T-cell (primary cell): ENCODE data around the gene NDRG2. TPM values are rescaled to one million over a fixed set of nuclear protein-coding genes. Genes with fewer than 3 reads are reported as not detected.

Experiments used
- ATAC-seq, 4 experiments: fragments of 200-7000 bp in 3 of 4; fragments of 150-1000 bp in 1 of 4; cut with Tn5 transposase; replicated peaks in 1 of 4; 1 replicate in 3 of 4; 2 replicates in 1 of 4; pipeline ENCODE4 v1.10.0; 2021; ENCODE audit warnings: moderate library complexity in 3 of 4, mild to moderate bottlenecking in 2 of 4, moderate number of reproducible peaks in 1 of 4
- CTCF ChIA-PET, 2 donors: fragments of 300-600 bp; sonication (Branson Sonifier 250); formaldehyde crosslinking; loops; one replicate each; lab custom pipeline; 2022; ENCODE audit warnings: antibody characterized with exemption in 2 of 2; lab: Charles Lee
- POLR2A ChIA-PET, 2 donors: fragments of 300-600 bp; sonication (Branson Sonifier 250); formaldehyde crosslinking; loops; one replicate each; lab custom pipeline; 2022; ENCODE audit warnings: antibody characterized with exemption in 2 of 2; lab: Charles Lee
- DNase-seq, 35 experiments: peaks; one replicate each; pipeline versions ENCODE4 v3.0.0 to v3.0.0-alpha.2; 2013 to 2023
- H3K27ac ChIP-seq: one replicate; pipeline ENCODE4 v1.5.1; 2013; ENCODE audit warnings: low read length
- H3K27me3 ChIP-seq, 2 experiments: replicated peaks in 1 of 2; 1 replicate in 1 of 2; 2 replicates in 1 of 2; pipeline versions ENCODE4 v1.6.1 to v1.7.0; 2013; ENCODE audit warnings: low read length in 1 of 2, mixed read lengths in 1 of 2; ENCODE audit not compliant: control insufficient read depth in 2 of 2, insufficient read depth in 2 of 2; ENCODE audit errors: extremely low read depth in 1 of 2
- H3K36me3 ChIP-seq, 2 donors: 1 replicate in 1 of 2; 2 replicates in 1 of 2; pipeline versions ENCODE4 v1.6.1 to v1.7.0; 2013; ENCODE audit warnings: low read length in 1 of 2; ENCODE audit not compliant: control insufficient read depth in 2 of 2, insufficient read depth in 1 of 2; ENCODE audit errors: extremely low read depth in 1 of 2
- H3K4me1 ChIP-seq, 2 experiments: 1 replicate in 1 of 2; 2 replicates in 1 of 2; pipeline versions ENCODE4 v1.6.1 to v1.7.0; 2013; ENCODE audit warnings: low read length in 2 of 2, mixed read lengths in 1 of 2; ENCODE audit not compliant: insufficient read depth in 2 of 2, control insufficient read depth in 1 of 2; ENCODE audit errors: extremely low read depth in 1 of 2
- H3K4me3 ChIP-seq, 2 donors: 1 replicate in 1 of 2; 2 replicates in 1 of 2; pipeline versions ENCODE4 v1.5.1 to v1.7.0; 2013; ENCODE audit warnings: mild to moderate bottlenecking in 2 of 2, low read length in 1 of 2, moderate library complexity in 1 of 2; ENCODE audit not compliant: control insufficient read depth in 1 of 2; ENCODE audit errors: extremely low read depth in 1 of 2
- H3K9me3 ChIP-seq: 2 replicates; pipeline ENCODE4 v1.7.0; 2013
- H3K27ac Mint-ChIP-seq, 2 donors: one replicate each; pipeline ENCODE4 v1.8.0; 2020 to 2021; ENCODE audit warnings: mild to moderate bottlenecking in 2 of 2, mixed read lengths in 2 of 2
- H3K27me3 Mint-ChIP-seq, 2 donors: one replicate each; pipeline ENCODE4 v1.8.0; 2021 to 2022; ENCODE audit warnings: mixed read lengths in 2 of 2
- H3K36me3 Mint-ChIP-seq: one replicate; pipeline ENCODE4 v1.8.0; 2021; ENCODE audit warnings: mixed read lengths
- H3K4me1 Mint-ChIP-seq, 3 donors: one replicate each; pipeline ENCODE4 v1.8.0; 2020 to 2022; ENCODE audit warnings: mixed read lengths in 3 of 3, mild to moderate bottlenecking in 1 of 3
- H3K4me3 Mint-ChIP-seq, 3 donors: one replicate each; pipeline ENCODE4 v1.8.0; 2020 to 2022; ENCODE audit warnings: mild to moderate bottlenecking in 3 of 3, mixed read lengths in 3 of 3, moderate library complexity in 3 of 3
- H3K9me3 Mint-ChIP-seq, 3 donors: one replicate each; pipeline ENCODE4 v1.8.0; 2020 to 2022; ENCODE audit warnings: mixed read lengths in 3 of 3
- WGBS: methylation state at CpG from one replicate; pipeline ENCODE4 v1.1.5; 2013; ENCODE audit warnings: missing lambda C conversion rate; ENCODE audit not compliant: insufficient coverage; 5-methylcytosine and 5-hydroxymethylcytosine counted together
- total RNA-seq, 35 experiments: library from RNA in 6 of 35; stranded (reverse) in 6 of 35; fragments of 120-200 nt in 1 of 35; gene quantifications; one replicate each; pipeline versions ENCODE4 v1.2.1 to v1.2.4 and lab custom pipeline; 2013 to 2026

Gene NDRG2
- total RNA-seq, 5 donors from 2014 or later (not counting 1 experiment from before 2014, with no cell fraction given): 26.1 to 28.2 (median 27.1) TPM

DNA sequence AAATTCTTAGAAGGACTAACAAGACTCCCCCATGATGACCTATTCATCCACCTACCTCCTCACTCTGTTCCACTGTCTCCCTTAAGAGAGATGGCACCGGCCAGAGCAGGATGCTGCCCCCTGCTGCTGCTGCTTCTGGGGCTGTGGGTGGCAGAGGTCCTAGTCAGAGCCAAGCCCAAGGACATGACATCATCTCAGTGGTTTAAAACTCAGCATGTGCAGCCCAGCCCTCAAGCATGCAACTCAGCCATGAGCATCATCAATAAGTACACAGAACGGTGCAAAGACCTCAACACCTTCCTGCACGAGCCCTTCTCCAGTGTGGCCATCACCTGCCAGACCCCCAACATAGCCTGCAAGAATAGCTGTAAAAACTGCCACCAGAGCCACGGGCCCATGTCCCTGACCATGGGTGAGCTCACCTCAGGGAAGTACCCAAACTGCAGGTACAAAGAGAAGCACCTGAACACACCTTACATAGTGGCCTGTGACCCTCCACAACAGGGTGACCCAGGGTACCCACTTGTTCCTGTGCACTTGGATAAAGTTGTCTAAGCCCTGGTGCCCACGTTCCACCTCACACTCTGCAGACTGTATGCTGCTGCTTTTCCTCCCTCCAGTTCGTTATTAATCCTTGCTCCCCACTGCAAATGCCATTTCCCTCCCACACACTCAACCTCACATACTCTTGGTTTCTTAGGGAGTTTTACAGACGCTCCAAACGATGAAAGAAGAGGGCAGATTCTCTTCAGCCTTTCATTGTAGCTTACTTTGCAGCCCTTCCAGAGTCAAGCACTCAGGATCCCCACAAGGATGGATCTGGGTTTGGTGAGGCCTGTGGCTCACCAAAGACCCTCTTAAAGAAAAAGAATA, 33.2 kb upstream of the NDRG2 start, which contains the start of gene RNASE8:
TSS of gene RNASE8 (plus strand) at position 20 of the 873 bp plus-strand sequence. CDS start at position 91, 71 bp downstream.
- peak in 1 of 35 experiments; percentile 9 for DNase-seq
- Mint-ChIP-seq H3K4me3 (no peak within 1 kb of the TSS), H3K9me3 (no peaks in the 10 kb centered on the region), H3K4me1 (no peaks in the 10 kb centered on the region), H3K27me3 (peaks cover 20 to 24% of the 10 kb centered on the region in 2 donors), H3K27ac (no peak within 1 kb of the TSS), H3K36me3 (no peaks in the 10 kb centered on the region)
- no peaks in the 10 kb centered on the region for H3K36me3 ChIP-seq
- peaks cover 0 to 25% of the 10 kb centered on the region in 2 experiments for H3K27me3 ChIP-seq
- no peaks in the 10 kb centered on the region for H3K4me1 ChIP-seq
- ATAC-seq: peak in 1 of 4 experiments; percentile 29
- WGBS: 66% methylated on average over 5 of the region's 8 CpGs
- no peaks in the 10 kb centered on the region for H3K9me3 ChIP-seq
- POLR2A ChIA-PET: interaction anchor here in 1 of 2 donors (0.5 kb wide), 1 partner anchor 8 kb away, joined by 3 read pairs; no protein-coding TSS in a partner anchor
- no peak within 1 kb of the TSS for H3K4me3 ChIP-seq
- no peak within 1 kb of the TSS for H3K27ac ChIP-seq
- CTCF ChIA-PET: interaction anchor here in 1 of 2 donors (1.0 kb wide), 1 partner anchor 14 kb away, joined by 3 read pairs; no protein-coding TSS in a partner anchor

GRCh38 chr14:21056520-21057163, 31.8 kb upstream of the NDRG2 start:
- no peaks in the 10 kb centered on the region for H3K4me1 Mint-ChIP-seq
- no peaks in the 10 kb centered on the region for H3K36me3 ChIP-seq
- DNase-seq: no peak
- H3K27ac ChIP-seq: no peak overlapping the region
- no peak overlapping the region for H3K27ac Mint-ChIP-seq
- no peaks in the 10 kb centered on the region for H3K9me3 ChIP-seq
- no peaks in the 10 kb centered on the region for H3K4me1 ChIP-seq
- H3K9me3 Mint-ChIP-seq: no peaks in the 10 kb centered on the region
- H3K36me3 Mint-ChIP-seq: no peaks in the 10 kb centered on the region
- ATAC-seq: no peak
- WGBS: 91% methylated on average over 5 of the region's 10 CpGs
- H3K27me3 Mint-ChIP-seq: peaks cover 11 to 18% of the 10 kb centered on the region in 2 donors
- peaks cover 0 to 17% of the 10 kb centered on the region in 2 experiments for H3K27me3 ChIP-seq
- no peak overlapping the region for H3K4me3 Mint-ChIP-seq
- ChIA-PET POLR2A (no interaction called here), CTCF (interaction anchor here in 1 of 2 donors (1.0 to 1.1 kb wide), 2 partner anchors 35 to 43 kb away, joined by 3 to 4 read pairs; no protein-coding TSS in a partner anchor)
- H3K4me3 ChIP-seq: no peak overlapping the region

GRCh38 chr14:21055432-21056117, 30.7 kb upstream of the NDRG2 start:
- Histone ChIP-seq H3K27ac (no peak overlapping the region), H3K4me1 (no peaks in the 10 kb centered on the region), H3K4me3 (no peak overlapping the region), H3K36me3 (no peaks in the 10 kb centered on the region), H3K27me3 (peaks cover 0 to 22% of the 10 kb centered on the region in 2 experiments), H3K9me3 (no peaks in the 10 kb centered on the region)
- Mint-ChIP-seq H3K9me3 (no peaks in the 10 kb centered on the region), H3K4me3 (no peak overlapping the region), H3K27me3 (peaks cover 8 to 14% of the 10 kb centered on the region in 2 donors), H3K36me3 (no peaks in the 10 kb centered on the region), H3K4me1 (no peaks in the 10 kb centered on the region), H3K27ac (no peak overlapping the region)
- ChIA-PET CTCF (no interaction called here), POLR2A (no interaction called here)
- ATAC-seq (no peak), DNase-seq (no peak)
- WGBS: 43% methylated on average over 1 of the region's 5 CpGs

DNA sequence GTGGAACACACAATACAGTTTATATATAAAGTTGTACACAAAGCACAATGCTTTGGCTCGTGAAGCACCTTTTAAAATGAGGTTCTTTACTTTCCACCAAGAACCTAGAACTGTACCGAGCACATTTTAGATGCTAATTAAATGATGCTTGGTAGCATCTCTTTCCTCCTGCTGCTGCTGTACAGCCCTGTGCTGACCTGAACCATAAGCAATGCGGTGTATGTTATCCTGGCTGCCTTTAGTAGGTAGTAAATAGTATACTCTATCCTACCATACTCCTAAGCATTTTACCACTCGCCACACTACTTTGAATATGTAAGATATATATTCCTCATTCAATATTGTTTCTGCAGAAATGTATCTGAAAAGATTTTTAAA, 29.9 kb upstream of the NDRG2 start:
- CTCF ChIA-PET: no interaction called here
- H3K9me3 Mint-ChIP-seq: no peaks in the 10 kb centered on the region

DNA sequence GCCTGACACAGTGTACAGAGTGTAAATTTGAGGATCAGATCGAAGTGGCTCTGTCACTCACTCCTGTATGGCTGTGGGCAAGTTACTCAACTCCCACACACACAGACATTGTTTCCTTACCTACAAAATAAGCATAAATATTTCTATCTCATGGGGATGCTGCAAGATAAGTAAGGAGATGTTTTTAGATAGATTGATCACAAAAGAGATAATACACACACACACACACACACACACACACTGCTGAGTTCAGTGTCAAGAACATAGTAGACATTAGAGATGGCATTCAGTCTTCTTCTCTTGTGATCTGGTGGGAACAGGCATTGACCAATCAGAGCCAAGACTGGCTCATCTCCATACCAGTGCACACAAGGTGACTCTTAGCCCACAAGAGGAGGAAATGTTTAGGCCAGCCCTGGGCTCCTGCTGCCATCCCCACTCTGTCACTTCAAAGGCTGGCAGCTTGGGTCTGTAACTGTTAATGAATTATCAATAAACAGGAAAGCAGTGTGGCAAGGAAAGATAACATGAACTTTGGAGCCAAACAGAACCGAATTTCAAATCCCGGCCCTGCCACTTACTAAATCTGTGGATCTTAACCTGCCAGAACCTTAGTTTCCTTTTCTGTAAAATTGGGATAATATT, 29.4 kb upstream of the NDRG2 start:
- Mint-ChIP-seq H3K4me1 (no peaks in the 10 kb centered on the region), H3K4me3 (no peak overlapping the region), H3K9me3 (no peaks in the 10 kb centered on the region), H3K27me3 (peaks cover 0 to 4% of the 10 kb centered on the region in 2 donors), H3K36me3 (no peaks in the 10 kb centered on the region), H3K27ac (no peak overlapping the region)
- ATAC-seq (peak in 1 of 4 experiments; percentile 20), DNase-seq (no peak)
- 60% methylated on average over 1 of the region's 3 CpGs for WGBS
- Histone ChIP-seq H3K36me3 (no peaks in the 10 kb centered on the region), H3K27ac (no peak overlapping the region), H3K4me3 (no peak overlapping the region), H3K27me3 (peaks cover 0 to 22% of the 10 kb centered on the region in 2 experiments), H3K9me3 (no peaks in the 10 kb centered on the region), H3K4me1 (no peaks in the 10 kb centered on the region)
- CTCF ChIA-PET: interaction anchor here in 1 of 2 donors (1.2 kb wide), 1 partner anchor 10 kb away, joined by 4 read pairs; no protein-coding TSS in a partner anchor
- POLR2A ChIA-PET: no interaction called here

More for the DNA sequence above, 29.9 kb upstream of the NDRG2 start:
- Histone ChIP-seq H3K4me3 (no peak overlapping the region), H3K4me1 (no peaks in the 10 kb centered on the region), H3K9me3 (no peaks in the 10 kb centered on the region), H3K27me3 (peaks cover 0 to 20% of the 10 kb centered on the region in 2 experiments), H3K27ac (no peak overlapping the region), H3K36me3 (no peaks in the 10 kb centered on the region)
- POLR2A ChIA-PET: no interaction called here
- no peaks in the 10 kb centered on the region for H3K36me3 Mint-ChIP-seq
- no peak for DNase-seq
- no peaks in the 10 kb centered on the region for H3K4me1 Mint-ChIP-seq
- no peak overlapping the region for H3K27ac Mint-ChIP-seq
- H3K27me3 Mint-ChIP-seq: peaks cover 2 to 6% of the 10 kb centered on the region in 2 donors
- WGBS: no CpG with 5 or more reads among the region's 4 CpGs
- H3K4me3 Mint-ChIP-seq: no peak overlapping the region
- no peak for ATAC-seq
